K562 (cell line): ENCODE data around the gene OSTF1. TPM values are rescaled to one million over a fixed set of nuclear protein-coding genes. Genes with fewer than 3 reads are reported as not detected.

Experiments used
- ARID1B ChIP-seq: fragments of 450-650 bp; IDR thresholded peaks from 2 replicates; pipeline ENCODE4 v1.6.1; 2016; ENCODE audit warnings: antibody characterized with exemption, mild to moderate bottlenecking, inconsistent platforms
- FOSL1 ChIP-seq: fragments of 200-800 bp; sonication (Bioruptor generic); conservative IDR thresholded peaks from 2 replicates; pipeline ENCODE4 v1.6.1; 2016; ENCODE audit warnings: missing genetic modification characterization, missing compliant biosample characterization
- GATAD2A ChIP-seq: fragments of 450-650 bp; IDR thresholded peaks from 2 replicates; pipeline ENCODE4 v1.6.1; 2017
- GTF2F1 ChIP-seq: IDR thresholded peaks from 2 replicates; pipeline ENCODE4 v1.6.1; 2011; ENCODE audit warnings: low read depth, low read length, improper control_type of control experiment
- HDAC2 ChIP-seq: fragments of 450-650 bp; IDR thresholded peaks from 2 replicates; pipeline ENCODE4 v1.6.1; 2016; ENCODE audit warnings: mild to moderate bottlenecking
- NCOA2 ChIP-seq, 2 experiments: fragments of 450-650 bp; IDR thresholded peaks; 2 replicates each; pipeline ENCODE4 v1.6.1; 2018; ENCODE audit warnings: mild to moderate bottlenecking in 2 of 2, moderate library complexity in 1 of 2; ENCODE audit not compliant: partially characterized antibody in 2 of 2
- NFIC ChIP-seq: fragments of 450-650 bp; IDR thresholded peaks from 2 replicates; pipeline ENCODE4 v1.6.1; 2017; ENCODE audit warnings: mild to moderate bottlenecking, inconsistent platforms
- NR1H2 ChIP-seq: sonication (generic); formaldehyde crosslinking; IDR thresholded peaks from 2 replicates; pipeline ENCODE4 v1.4.0; 2020; ENCODE audit warnings: mild to moderate bottlenecking, missing genetic modification reagents
- RBM14 ChIP-seq: fragments of 200-400 bp; formaldehyde crosslinking; IDR thresholded peaks from 2 replicates; pipeline ENCODE4 v1.6.1; 2018; ENCODE audit warnings: low read depth, mild to moderate bottlenecking, low read length, moderate library complexity, borderline replicate concordance; ENCODE audit not compliant: insufficient read depth
- TAF1 ChIP-seq: IDR thresholded peaks from 2 replicates; pipeline ENCODE4 v1.6.1; 2011; ENCODE audit warnings: mild to moderate bottlenecking, low read length, moderate library complexity; ENCODE audit not compliant: insufficient read depth, control insufficient read depth, severe bottlenecking; ENCODE audit errors: extremely low read depth
- THRAP3 ChIP-seq: fragments of 450-650 bp; IDR thresholded peaks from 2 replicates; pipeline ENCODE4 v1.6.1; 2016; ENCODE audit warnings: mild to moderate bottlenecking, inconsistent platforms, borderline replicate concordance
- ZNF3 ChIP-seq: fragments of 250-450 bp; sonication (Bioruptor Pico); IDR thresholded peaks from 2 replicates; pipeline ENCODE4 v1.5.0; 2021; ENCODE audit warnings: mild to moderate bottlenecking, moderate library complexity
- ZNF551 ChIP-seq: fragments of 250-450 bp; sonication (Bioruptor Pico); IDR thresholded peaks from 2 replicates; pipeline ENCODE4 v1.5.0; 2021; ENCODE audit warnings: mild to moderate bottlenecking, moderate library complexity
- ZNF584 ChIP-seq: fragments of 200-800 bp; sonication (Bioruptor generic); IDR thresholded peaks from 2 replicates; pipeline ENCODE4 v1.6.1; 2016; ENCODE audit warnings: low read depth, mild to moderate bottlenecking, missing genetic modification characterization, missing compliant biosample characterization
- polyA plus RNA-seq, 8 experiments: library from polyadenylated mRNA; depleted of rRNA in 4 of 8; stranded (reverse) in 5 of 8; unstranded in 3 of 8; fragments of >200 nt; fragmentation: Nextera tagmentation in 2 of 8; fragmentation: Illumina TruSeq in 1 of 8; extraction: Ambion mirVana in 2 of 8; extraction: Trizol in 1 of 8; gene quantifications; 2 replicates each; pipeline versions ENCODE4 v1.2.1 to v1.2.3, GENCODE V29; 2011 to 2014; ENCODE audit warnings: inconsistent platforms in 1 of 8, missing spikeins in 1 of 8
- total RNA-seq, 7 experiments: library from RNA; depleted of rRNA in 6 of 7; stranded (reverse); fragments of >200 nt in 6 of 7; fragmentation: Illumina TruSeq in 2 of 7; extraction: Trizol in 2 of 7; gene quantifications; 2 replicates each; pipeline versions ENCODE4 v1.2.1 to v1.2.3, GENCODE V29; 2011 to 2021; ENCODE audit warnings: low replicate concordance in 1 of 7
- TF ChIP-seq, protein P1 (sequence below), 2 experiments: fragments of 450-650 bp in 1 of 2; sonication (generic) in 1 of 2; formaldehyde crosslinking; conservative IDR thresholded peaks; 2 replicates each; pipeline versions ENCODE4 v1.4.0 to v1.8.1; 2020 to 2022; ENCODE audit warnings: mild to moderate bottlenecking in 1 of 2, missing genetic modification reagents in 1 of 2
- TF ChIP-seq, protein P2 (sequence below): fragments of 450-650 bp; formaldehyde crosslinking; IDR thresholded peaks from 2 replicates; pipeline ENCODE4 v1.4.0; 2022; ENCODE audit warnings: missing genetic modification characterization
- TF ChIP-seq, protein P3 (sequence below): sonication (generic); formaldehyde crosslinking; IDR thresholded peaks from 2 replicates; pipeline ENCODE4 v1.9.0; 2022; ENCODE audit warnings: mild to moderate bottlenecking, missing genetic modification reagents
- TF ChIP-seq, protein P4 (sequence below): sonication (generic); formaldehyde crosslinking; IDR thresholded peaks from 2 replicates; pipeline ENCODE4 v1.8.1; 2023; ENCODE audit warnings: mild to moderate bottlenecking, missing genetic modification reagents
- TF ChIP-seq, protein P5 (sequence below): fragments of 250-450 bp; sonication (Bioruptor Pico); IDR thresholded peaks from 2 replicates; pipeline ENCODE4 v1.5.0; 2020; ENCODE audit warnings: mild to moderate bottlenecking, borderline replicate concordance
- TF ChIP-seq, protein P6 (sequence below), 2 experiments: IDR thresholded peaks; 2 replicates each; pipeline ENCODE4 v1.6.1; 2012; ENCODE audit warnings: improper control_type of control experiment in 2 of 2, low read depth in 2 of 2, low read length in 2 of 2, borderline replicate concordance in 1 of 2

The OSTF1 gene
- total and polyA plus RNA-seq, 9 of the 15 experiments (the other 6 are each of a cell fraction or from before 2014, with no cell fraction given): 15.0 to 37.3 (median 23.0) TPM

DNA sequence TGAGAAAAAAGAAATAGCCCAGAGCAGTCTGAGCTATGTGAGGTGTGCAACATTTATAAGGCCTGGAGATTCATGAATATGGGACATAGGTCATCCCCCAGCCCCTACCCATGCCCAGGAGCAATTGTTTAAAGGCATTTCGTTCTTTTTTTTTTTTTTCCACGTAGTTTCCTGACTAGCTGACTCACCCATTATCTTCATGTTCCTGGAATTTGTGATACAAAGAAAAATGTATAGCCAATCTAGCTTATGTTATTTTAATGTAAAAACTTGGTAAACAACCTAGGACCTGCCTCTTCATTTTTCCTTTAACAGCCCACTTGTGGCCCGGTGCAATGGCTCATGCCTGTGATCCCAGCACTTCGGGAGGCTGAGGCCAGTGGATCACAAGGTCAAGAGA is 81.3 kb downstream of the OSTF1 start (continued):
- TF ChIP-seq, protein P1, sequence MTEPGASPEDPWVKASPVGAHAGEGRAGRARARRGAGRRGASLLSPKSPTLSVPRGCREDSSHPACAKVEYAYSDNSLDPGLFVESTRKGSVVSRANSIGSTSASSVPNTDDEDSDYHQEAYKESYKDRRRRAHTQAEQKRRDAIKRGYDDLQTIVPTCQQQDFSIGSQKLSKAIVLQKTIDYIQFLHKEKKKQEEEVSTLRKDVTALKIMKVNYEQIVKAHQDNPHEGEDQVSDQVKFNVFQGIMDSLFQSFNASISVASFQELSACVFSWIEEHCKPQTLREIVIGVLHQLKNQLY (CRISPR knock-in tag; conservative IDR thresholded peaks at IDR 0.05): no peak
- no peak for TF ChIP-seq ZNF584 (CRISPR knock-in tag)
- peak; percentile 74 for TF ChIP-seq FOSL1
- TF ChIP-seq RBM14: no peak
- TF ChIP-seq THRAP3: no peak
- no peak for TF ChIP-seq NFIC
- TF ChIP-seq ZNF551: no peak
- TF ChIP-seq, protein P2, sequence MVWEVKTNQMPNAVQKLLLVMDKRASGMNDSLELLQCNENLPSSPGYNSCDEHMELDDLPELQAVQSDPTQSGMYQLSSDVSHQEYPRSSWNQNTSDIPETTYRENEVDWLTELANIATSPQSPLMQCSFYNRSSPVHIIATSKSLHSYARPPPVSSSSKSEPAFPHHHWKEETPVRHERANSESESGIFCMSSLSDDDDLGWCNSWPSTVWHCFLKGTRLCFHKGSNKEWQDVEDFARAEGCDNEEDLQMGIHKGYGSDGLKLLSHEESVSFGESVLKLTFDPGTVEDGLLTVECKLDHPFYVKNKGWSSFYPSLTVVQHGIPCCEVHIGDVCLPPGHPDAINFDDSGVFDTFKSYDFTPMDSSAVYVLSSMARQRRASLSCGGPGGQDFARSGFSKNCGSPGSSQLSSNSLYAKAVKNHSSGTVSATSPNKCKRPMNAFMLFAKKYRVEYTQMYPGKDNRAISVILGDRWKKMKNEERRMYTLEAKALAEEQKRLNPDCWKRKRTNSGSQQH (CRISPR knock-in tag): no peak
- TF ChIP-seq, protein P3, sequence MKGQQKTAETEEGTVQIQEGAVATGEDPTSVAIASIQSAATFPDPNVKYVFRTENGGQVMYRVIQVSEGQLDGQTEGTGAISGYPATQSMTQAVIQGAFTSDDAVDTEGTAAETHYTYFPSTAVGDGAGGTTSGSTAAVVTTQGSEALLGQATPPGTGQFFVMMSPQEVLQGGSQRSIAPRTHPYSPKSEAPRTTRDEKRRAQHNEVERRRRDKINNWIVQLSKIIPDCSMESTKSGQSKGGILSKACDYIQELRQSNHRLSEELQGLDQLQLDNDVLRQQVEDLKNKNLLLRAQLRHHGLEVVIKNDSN: no peak
- no peak for TF ChIP-seq TAF1
- TF ChIP-seq GTF2F1: no peak
- TF ChIP-seq GATAD2A: no peak
- no peak for TF ChIP-seq NCOA2 (IDR thresholded peaks at IDR 0.05; ENCODE audit: partially characterized antibody in 2 of 2)
- no peak for TF ChIP-seq ZNF3 (CRISPR knock-in tag)
- TF ChIP-seq NR1H2: no peak
- TF ChIP-seq, protein P4, sequence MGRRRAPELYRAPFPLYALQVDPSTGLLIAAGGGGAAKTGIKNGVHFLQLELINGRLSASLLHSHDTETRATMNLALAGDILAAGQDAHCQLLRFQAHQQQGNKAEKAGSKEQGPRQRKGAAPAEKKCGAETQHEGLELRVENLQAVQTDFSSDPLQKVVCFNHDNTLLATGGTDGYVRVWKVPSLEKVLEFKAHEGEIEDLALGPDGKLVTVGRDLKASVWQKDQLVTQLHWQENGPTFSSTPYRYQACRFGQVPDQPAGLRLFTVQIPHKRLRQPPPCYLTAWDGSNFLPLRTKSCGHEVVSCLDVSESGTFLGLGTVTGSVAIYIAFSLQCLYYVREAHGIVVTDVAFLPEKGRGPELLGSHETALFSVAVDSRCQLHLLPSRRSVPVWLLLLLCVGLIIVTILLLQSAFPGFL (CRISPR knock-in tag): no peak
- peak; percentile 42; the same call in 1 of the 2 replicates for TF ChIP-seq ARID1B
- no peak for TF ChIP-seq HDAC2
- TF ChIP-seq, protein P5, sequence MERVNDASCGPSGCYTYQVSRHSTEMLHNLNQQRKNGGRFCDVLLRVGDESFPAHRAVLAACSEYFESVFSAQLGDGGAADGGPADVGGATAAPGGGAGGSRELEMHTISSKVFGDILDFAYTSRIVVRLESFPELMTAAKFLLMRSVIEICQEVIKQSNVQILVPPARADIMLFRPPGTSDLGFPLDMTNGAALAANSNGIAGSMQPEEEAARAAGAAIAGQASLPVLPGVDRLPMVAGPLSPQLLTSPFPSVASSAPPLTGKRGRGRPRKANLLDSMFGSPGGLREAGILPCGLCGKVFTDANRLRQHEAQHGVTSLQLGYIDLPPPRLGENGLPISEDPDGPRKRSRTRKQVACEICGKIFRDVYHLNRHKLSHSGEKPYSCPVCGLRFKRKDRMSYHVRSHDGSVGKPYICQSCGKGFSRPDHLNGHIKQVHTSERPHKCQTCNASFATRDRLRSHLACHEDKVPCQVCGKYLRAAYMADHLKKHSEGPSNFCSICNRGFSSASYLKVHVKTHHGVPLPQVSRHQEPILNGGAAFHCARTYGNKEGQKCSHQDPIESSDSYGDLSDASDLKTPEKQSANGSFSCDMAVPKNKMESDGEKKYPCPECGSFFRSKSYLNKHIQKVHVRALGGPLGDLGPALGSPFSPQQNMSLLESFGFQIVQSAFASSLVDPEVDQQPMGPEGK (CRISPR knock-in tag): no peak
- TF ChIP-seq, protein P6, sequence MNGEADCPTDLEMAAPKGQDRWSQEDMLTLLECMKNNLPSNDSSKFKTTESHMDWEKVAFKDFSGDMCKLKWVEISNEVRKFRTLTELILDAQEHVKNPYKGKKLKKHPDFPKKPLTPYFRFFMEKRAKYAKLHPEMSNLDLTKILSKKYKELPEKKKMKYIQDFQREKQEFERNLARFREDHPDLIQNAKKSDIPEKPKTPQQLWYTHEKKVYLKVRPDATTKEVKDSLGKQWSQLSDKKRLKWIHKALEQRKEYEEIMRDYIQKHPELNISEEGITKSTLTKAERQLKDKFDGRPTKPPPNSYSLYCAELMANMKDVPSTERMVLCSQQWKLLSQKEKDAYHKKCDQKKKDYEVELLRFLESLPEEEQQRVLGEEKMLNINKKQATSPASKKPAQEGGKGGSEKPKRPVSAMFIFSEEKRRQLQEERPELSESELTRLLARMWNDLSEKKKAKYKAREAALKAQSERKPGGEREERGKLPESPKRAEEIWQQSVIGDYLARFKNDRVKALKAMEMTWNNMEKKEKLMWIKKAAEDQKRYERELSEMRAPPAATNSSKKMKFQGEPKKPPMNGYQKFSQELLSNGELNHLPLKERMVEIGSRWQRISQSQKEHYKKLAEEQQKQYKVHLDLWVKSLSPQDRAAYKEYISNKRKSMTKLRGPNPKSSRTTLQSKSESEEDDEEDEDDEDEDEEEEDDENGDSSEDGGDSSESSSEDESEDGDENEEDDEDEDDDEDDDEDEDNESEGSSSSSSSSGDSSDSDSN (IDR thresholded peaks at IDR 0.05; ENCODE audit: borderline replicate concordance in 1 of 2, low read depth in 2 of 2, low read length in 2 of 2): no peak
